ENCODE data around the gene TREX2.

DNA sequence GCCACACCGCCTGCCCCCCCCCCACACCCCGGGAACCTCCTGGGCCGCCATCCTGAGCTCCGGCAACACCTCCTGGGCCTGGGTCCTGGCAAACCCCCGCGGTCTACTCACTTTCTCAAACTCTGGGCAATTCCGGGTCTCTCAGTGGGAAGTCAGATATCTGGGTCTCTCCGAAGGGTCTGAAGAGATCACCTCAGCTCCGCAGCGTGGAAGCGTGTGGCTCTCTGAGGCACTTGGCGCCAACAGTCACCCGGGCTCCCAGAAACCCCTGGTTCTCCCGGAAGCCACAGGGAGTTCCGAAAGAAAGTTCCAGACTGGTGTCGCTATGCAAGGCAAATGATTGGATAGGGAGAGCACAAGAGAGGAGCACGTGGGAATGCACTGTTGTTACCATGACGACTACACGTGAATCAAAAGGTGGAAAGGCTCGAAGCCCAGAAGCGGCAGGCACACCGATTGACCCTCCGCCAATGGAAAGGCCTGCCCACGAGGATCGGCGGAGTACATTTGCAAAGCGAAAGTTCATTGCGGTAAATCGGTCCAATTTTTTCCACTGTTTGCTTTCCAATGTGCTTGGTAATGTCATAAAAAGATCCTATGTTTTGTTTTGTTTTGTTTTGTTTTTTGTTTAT is 44.6 kb downstream of the TREX2 start, which contains the start of gene PNMA6E:
- TF ChIP-seq SMC3 (IDR thresholded peaks at IDR 0.05; ENCODE audit: low read depth, low read length) (no peak), POLR2A (IDR thresholded peaks at IDR 0.05; ENCODE audit: low read depth, low read length) (no peak), MAZ (IDR thresholded peaks at IDR 0.05; ENCODE audit: borderline replicate concordance, low read depth, low read length) (no peak), RFX5 (IDR thresholded peaks at IDR 0.05; ENCODE audit: low read depth, low read length) (no peak), MAFK (IDR thresholded peaks at IDR 0.05; ENCODE audit: low read depth, low read length) (no peak), RAD21 (IDR thresholded peaks at IDR 0.05; ENCODE audit: low read length) (no peak), CEBPB (IDR thresholded peaks at IDR 0.05; ENCODE audit: low read depth, low read length) (no peak), MXI1 (IDR thresholded peaks at IDR 0.05; ENCODE audit: borderline replicate concordance, low read depth, low read length) (no peak), FOS (IDR thresholded peaks at IDR 0.05; ENCODE audit: low read depth, low read length) (no peak)
- TF ChIP-seq, protein P1, sequence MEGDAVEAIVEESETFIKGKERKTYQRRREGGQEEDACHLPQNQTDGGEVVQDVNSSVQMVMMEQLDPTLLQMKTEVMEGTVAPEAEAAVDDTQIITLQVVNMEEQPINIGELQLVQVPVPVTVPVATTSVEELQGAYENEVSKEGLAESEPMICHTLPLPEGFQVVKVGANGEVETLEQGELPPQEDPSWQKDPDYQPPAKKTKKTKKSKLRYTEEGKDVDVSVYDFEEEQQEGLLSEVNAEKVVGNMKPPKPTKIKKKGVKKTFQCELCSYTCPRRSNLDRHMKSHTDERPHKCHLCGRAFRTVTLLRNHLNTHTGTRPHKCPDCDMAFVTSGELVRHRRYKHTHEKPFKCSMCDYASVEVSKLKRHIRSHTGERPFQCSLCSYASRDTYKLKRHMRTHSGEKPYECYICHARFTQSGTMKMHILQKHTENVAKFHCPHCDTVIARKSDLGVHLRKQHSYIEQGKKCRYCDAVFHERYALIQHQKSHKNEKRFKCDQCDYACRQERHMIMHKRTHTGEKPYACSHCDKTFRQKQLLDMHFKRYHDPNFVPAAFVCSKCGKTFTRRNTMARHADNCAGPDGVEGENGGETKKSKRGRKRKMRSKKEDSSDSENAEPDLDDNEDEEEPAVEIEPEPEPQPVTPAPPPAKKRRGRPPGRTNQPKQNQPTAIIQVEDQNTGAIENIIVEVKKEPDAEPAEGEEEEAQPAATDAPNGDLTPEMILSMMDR (conservative IDR thresholded peaks at IDR 0.05; ENCODE audit: low read depth, low read length), result no peak
- TF ChIP-seq, protein P2, sequence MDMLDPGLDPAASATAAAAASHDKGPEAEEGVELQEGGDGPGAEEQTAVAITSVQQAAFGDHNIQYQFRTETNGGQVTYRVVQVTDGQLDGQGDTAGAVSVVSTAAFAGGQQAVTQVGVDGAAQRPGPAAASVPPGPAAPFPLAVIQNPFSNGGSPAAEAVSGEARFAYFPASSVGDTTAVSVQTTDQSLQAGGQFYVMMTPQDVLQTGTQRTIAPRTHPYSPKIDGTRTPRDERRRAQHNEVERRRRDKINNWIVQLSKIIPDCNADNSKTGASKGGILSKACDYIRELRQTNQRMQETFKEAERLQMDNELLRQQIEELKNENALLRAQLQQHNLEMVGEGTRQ (IDR thresholded peaks at IDR 0.05; ENCODE audit: low read depth, low read length), result no peak

Data from IMR-90 (cell line).